Keratinocyte (primary cell): ENCODE data around the gene FOXM1. TPM values are rescaled to one million over a fixed set of nuclear protein-coding genes. Genes with fewer than 3 reads are reported as not detected.

Experiments used
- DNase-seq: peaks from one replicate; pipeline ENCODE4 v3.0.0-alpha.2; 2011; ENCODE audit warnings: low read depth, missing footprints, low spot score
- FAIRE-seq: peaks from 2 replicates; lab custom pipeline; 2011; peaks lifted over from hg19 to GRCh38; lab: Jason Lieb, UNC
- H2AFZ ChIP-seq: 2 replicates; pipeline ENCODE4 v1.6.0; 2012; ENCODE audit warnings: low read length, control low read depth, inconsistent platforms; ENCODE audit not compliant: control insufficient read depth
- H3K27ac ChIP-seq: 2 replicates; pipeline ENCODE4 v1.5.1; 2011; ENCODE audit warnings: low read length; ENCODE audit not compliant: control insufficient read depth, insufficient read depth
- H3K27me3 ChIP-seq: 3 replicates; pipeline ENCODE4 v1.6.0; 2011; ENCODE audit warnings: low read length; ENCODE audit not compliant: control insufficient read depth, insufficient read depth; ENCODE audit errors: extremely low read depth
- H3K36me3 ChIP-seq, 2 experiments: 2 replicates in 1 of 2; 3 replicates in 1 of 2; pipeline ENCODE4 v1.5.1; 2011; ENCODE audit warnings: low read length in 2 of 2, mild to moderate bottlenecking in 1 of 2; ENCODE audit not compliant: control insufficient read depth in 2 of 2, insufficient read depth in 2 of 2; ENCODE audit errors: extremely low read depth in 1 of 2
- H3K4me1 ChIP-seq: 3 replicates; pipeline ENCODE4 v1.5.1; 2011; ENCODE audit warnings: low read length; ENCODE audit not compliant: control insufficient read depth, insufficient read depth; ENCODE audit errors: extremely low read depth
- H3K4me2 ChIP-seq: 3 replicates; pipeline ENCODE4 v1.6.0; 2011; ENCODE audit warnings: low read depth, low read length; ENCODE audit not compliant: control insufficient read depth, insufficient read depth; ENCODE audit errors: extremely low read depth
- H3K4me3 ChIP-seq, 3 experiments: fragments of 200-600 bp in 1 of 3; sonication (generic) in 1 of 3; 2 replicates in 2 of 3; 3 replicates in 1 of 3; pipeline ENCODE4 v1.5.1; 2011 to 2016; ENCODE audit warnings: low read length in 3 of 3, mild to moderate bottlenecking in 3 of 3, control low read depth in 2 of 3, inconsistent platforms in 1 of 3, low read depth in 1 of 3, mixed read lengths in 1 of 3, mixed run types in 1 of 3, moderate library complexity in 1 of 3; ENCODE audit not compliant: control insufficient read depth in 2 of 3, insufficient read depth in 2 of 3; ENCODE audit errors: extremely low read depth in 1 of 3
- H3K79me2 ChIP-seq: 2 replicates; pipeline ENCODE4 v1.6.0; 2012; ENCODE audit warnings: low read length; ENCODE audit not compliant: control insufficient read depth, insufficient read depth
- H3K9ac ChIP-seq: 3 replicates; pipeline ENCODE4 v1.6.0; 2011; ENCODE audit warnings: low read length; ENCODE audit not compliant: control insufficient read depth, insufficient read depth; ENCODE audit errors: extremely low read depth
- H3K9me1 ChIP-seq: 3 replicates; pipeline ENCODE4 v1.6.0; 2011; ENCODE audit warnings: low read length; ENCODE audit not compliant: control insufficient read depth, insufficient read depth; ENCODE audit errors: extremely low read depth
- H3K9me3 ChIP-seq: 2 replicates; pipeline ENCODE4 v1.5.1; 2012; ENCODE audit warnings: low read depth, low read length; ENCODE audit not compliant: control insufficient read depth
- H4K20me1 ChIP-seq: 3 replicates; pipeline ENCODE4 v1.6.0; 2011; ENCODE audit warnings: low read length; ENCODE audit not compliant: control insufficient read depth, insufficient read depth; ENCODE audit errors: extremely low read depth
- EZH2 ChIP-seq: IDR thresholded peaks from one replicate; pipeline ENCODE4 v1.6.1; 2012; ENCODE audit warnings: inconsistent platforms, mild to moderate bottlenecking, low read length, moderate library complexity
- dilution Hi-C: fragments of 300-500 bp; cut with MboI; formaldehyde crosslinking; loops from one replicate; pipeline ENCODE4 v1.7.0; 2020; ENCODE audit warnings: low sequenced_read_pairs; ENCODE audit not compliant: extremely low pct_ligation_motif_present
- polyA plus RNA-seq, 5 experiments: library from polyadenylated mRNA; depleted of rRNA in 3 of 5; stranded (reverse) in 3 of 5; stranded (forward) in 1 of 5; unstranded in 1 of 5; fragments of >200 nt; gene quantifications; 1 replicate in 1 of 5; 2 replicates in 3 of 5; 3 replicates in 1 of 5; pipeline versions ENCODE4 v1.2.1 to v1.2.3, GENCODE V29; 2011 to 2012; ENCODE audit warnings: missing spikeins in 2 of 5, low read depth in 1 of 5, low replicate concordance in 1 of 5
- TF ChIP-seq, protein P1 (sequence below), 3 experiments: IDR thresholded peaks in 1 of 3; conservative IDR thresholded peaks in 1 of 3; optimal IDR thresholded peaks in 1 of 3; 2 replicates in 2 of 3; 3 replicates in 1 of 3; pipeline versions ENCODE3 to v1.5.1; 2011; ENCODE audit warnings: low read length in 3 of 3, mild to moderate bottlenecking in 3 of 3, moderate library complexity in 2 of 3, control low read depth in 1 of 3, inconsistent platforms in 1 of 3; ENCODE audit not compliant: insufficient read depth in 2 of 3; ENCODE audit errors: extremely low read depth in 1 of 3

FOXM1 gene
- polyA plus RNA-seq, 1 donor (not counting 4 experiments of a cell fraction or from before 2014, with no cell fraction given) = 9.0 TPM

DNA sequence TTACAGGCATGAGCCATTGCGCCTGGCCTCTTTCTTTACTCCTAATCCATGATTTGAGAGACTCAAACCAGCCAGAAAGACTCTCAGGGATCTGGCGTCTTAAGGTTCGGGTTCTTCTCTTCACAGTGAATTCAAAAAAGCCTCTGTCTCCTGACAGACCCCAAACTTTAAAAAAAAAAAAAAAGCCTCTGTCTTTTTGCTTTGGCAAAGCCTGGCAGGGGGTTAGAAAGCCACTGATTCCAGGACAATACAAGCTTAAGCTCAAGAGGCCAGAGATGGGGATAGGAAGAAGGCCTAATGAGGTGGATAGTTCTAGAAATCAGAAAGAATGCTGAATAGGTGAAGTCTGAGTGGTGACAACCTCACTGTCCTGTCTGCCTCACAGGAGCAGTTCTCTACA is 50.9 kb downstream of the FOXM1 start:
- Histone ChIP-seq H3K27me3 (no peaks in the 10 kb centered on the region), H3K36me3 (peaks cover 23 to 40% of the 10 kb centered on the region in 2 experiments), H3K79me2 (no peaks in the 10 kb centered on the region), H3K27ac (no peak overlapping the region), H3K4me2 (no peak overlapping the region), H3K4me3 (no peak overlapping the region), H3K9ac (no peak overlapping the region), H3K4me1 (no peaks in the 10 kb centered on the region), H3K9me3 (no peaks in the 10 kb centered on the region), H4K20me1 (no peaks in the 10 kb centered on the region), H2AFZ (no peak overlapping the region), H3K9me1 (no peaks in the 10 kb centered on the region)
- FAIRE-seq = no peak
- dilution Hi-C loops = no loop called here
- DNase-seq = no peak
- TF ChIP-seq, protein P1, sequence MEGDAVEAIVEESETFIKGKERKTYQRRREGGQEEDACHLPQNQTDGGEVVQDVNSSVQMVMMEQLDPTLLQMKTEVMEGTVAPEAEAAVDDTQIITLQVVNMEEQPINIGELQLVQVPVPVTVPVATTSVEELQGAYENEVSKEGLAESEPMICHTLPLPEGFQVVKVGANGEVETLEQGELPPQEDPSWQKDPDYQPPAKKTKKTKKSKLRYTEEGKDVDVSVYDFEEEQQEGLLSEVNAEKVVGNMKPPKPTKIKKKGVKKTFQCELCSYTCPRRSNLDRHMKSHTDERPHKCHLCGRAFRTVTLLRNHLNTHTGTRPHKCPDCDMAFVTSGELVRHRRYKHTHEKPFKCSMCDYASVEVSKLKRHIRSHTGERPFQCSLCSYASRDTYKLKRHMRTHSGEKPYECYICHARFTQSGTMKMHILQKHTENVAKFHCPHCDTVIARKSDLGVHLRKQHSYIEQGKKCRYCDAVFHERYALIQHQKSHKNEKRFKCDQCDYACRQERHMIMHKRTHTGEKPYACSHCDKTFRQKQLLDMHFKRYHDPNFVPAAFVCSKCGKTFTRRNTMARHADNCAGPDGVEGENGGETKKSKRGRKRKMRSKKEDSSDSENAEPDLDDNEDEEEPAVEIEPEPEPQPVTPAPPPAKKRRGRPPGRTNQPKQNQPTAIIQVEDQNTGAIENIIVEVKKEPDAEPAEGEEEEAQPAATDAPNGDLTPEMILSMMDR (optimal IDR thresholded peaks at IDR 0.05 in 1 of 3, IDR thresholded peaks at IDR 0.05 in 1 of 3, conservative IDR thresholded peaks at IDR 0.05 in 1 of 3; ENCODE audit: extremely low read depth in 1 of 3, insufficient read depth in 2 of 3, low read length in 3 of 3) = no peak
- no peak for TF ChIP-seq EZH2

DNA sequence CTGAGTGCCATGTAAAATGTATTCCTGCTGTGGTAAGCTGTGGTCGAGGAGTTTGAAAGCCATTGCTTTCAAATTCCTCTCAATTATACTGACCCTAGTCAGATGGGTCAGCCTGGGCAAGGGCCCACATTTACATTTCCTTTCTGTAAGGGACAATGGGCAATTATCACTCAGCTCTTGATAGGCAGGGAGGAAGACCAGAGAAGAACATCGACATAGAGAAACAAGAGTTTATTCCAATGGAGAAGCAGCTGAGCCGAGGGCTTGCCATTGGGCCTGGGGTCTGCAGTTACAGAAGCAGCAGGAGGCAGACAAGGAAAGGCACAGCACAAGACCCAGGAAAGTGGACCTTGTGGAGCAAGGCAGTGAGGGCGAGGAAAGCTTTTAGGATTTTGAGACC is 51.8 kb downstream of the FOXM1 start:
- H3K79me2 ChIP-seq = no peaks in the 10 kb centered on the region
- no peaks in the 10 kb centered on the region for H4K20me1 ChIP-seq
- H3K9ac ChIP-seq = no peak overlapping the region
- TF ChIP-seq, protein P1 (optimal IDR thresholded peaks at IDR 0.05 in 1 of 3, IDR thresholded peaks at IDR 0.05 in 1 of 3, conservative IDR thresholded peaks at IDR 0.05 in 1 of 3; ENCODE audit: extremely low read depth in 1 of 3, insufficient read depth in 2 of 3, low read length in 3 of 3) = no peak
- TF ChIP-seq EZH2 = no peak
- peaks cover 29 to 40% of the 10 kb centered on the region in 2 experiments for H3K36me3 ChIP-seq
- no peak overlapping the region for H2AFZ ChIP-seq
- no peak overlapping the region for H3K27ac ChIP-seq
- dilution Hi-C loops = no loop called here
- H3K4me1 ChIP-seq = no peaks in the 10 kb centered on the region
- no peaks in the 10 kb centered on the region for H3K27me3 ChIP-seq
- H3K9me3 ChIP-seq = no peaks in the 10 kb centered on the region
- no peaks in the 10 kb centered on the region for H3K9me1 ChIP-seq
- no peak overlapping the region for H3K4me2 ChIP-seq
- DNase-seq (no peak), FAIRE-seq (no peak)
- H3K4me3 ChIP-seq = no peak overlapping the region
